Measurements from ENCODE around the gene NELFCD. TPM values are rescaled to one million over a fixed set of nuclear protein-coding genes. Genes with fewer than 3 reads are reported as not detected.

Gene NELFCD
- total RNA-seq, 4 donors from 2014 or later, result 43.7 to 68.1 (median 55.1) TPM

DNA sequence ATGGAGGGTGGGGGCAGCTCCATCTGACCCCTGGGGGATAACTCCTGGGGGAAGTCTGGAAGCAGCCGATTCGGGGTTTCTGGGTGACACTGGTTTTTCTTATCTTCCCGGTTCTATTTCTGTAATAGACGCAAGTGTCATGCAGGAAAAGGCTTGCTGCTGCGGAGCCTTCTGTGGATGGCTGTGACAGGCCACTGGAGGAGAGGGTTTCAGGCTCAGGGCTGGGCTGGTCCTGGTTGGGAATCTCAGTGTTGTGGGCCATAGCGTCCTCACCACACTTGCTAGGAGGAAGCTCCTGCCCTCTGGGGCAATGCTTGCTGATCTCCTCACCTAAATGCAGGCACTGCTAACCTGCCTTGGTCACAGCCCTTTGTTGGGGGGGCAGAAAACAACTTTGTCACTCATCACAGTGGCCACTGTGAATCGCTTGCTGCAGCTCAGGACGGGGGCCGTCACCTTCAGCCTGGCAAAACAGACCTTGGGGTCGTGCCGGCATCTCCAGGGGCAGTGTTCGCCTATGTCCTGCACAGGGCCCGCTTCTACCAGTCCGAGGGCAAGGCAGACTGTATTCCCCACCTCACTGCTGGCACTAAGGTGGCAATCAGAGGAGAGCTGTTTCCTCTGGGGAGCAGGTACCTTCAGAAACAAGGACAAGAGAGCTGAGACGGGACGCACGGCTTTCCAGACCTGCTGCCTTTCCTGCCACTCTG is 33.8 kb downstream of the NELFCD start:
- no peaks in the 10 kb centered on the region for H3K36me3 ChIP-seq
- intact Hi-C loops (cut with DNase I; ENCODE audit: low total_unique reads) (no loop called here), in situ Hi-C loops (cut with MboI; ENCODE audit: low pct_ligation_motif_present in 1 of 4, low pct_unique_long_range_greater_than_20kb in 1 of 4, low sequenced_read_pairs in 3 of 4) (no loop called here)
- no peak for DNase-seq
- no peaks in the 10 kb centered on the region for H3K27me3 ChIP-seq
- H3K9me3 ChIP-seq, result no peaks in the 10 kb centered on the region
- 91% methylated on average over 17 of the region's 17 CpGs; no CpG with 5 or more reads in 1 of the 2 donors for WGBS, 2 donors (ENCODE audit: low coverage in 1 of 2)
- H3K4me1 ChIP-seq, result peaks cover 0 to 5% (median 0%) of the 10 kb centered on the region in 4 donors
- H3K4me3 ChIP-seq, result no peak overlapping the region
- H3K27ac ChIP-seq, result no peak overlapping the region
- TF ChIP-seq POLR2A (IDR thresholded peaks at IDR 0.05), result no peak
- no peak for TF ChIP-seq EP300 (IDR thresholded peaks at IDR 0.05; ENCODE audit: low read depth)
- no peak for TF ChIP-seq POLR2AphosphoS5 (IDR thresholded peaks at IDR 0.05)

- Histone ChIP-seq H3K4me1 (peaks cover 0 to 2% (median 0%) of the 10 kb centered on the region in 4 donors), H3K27me3 (no peaks in the 10 kb centered on the region), H3K4me3 (no peak overlapping the region), H3K9me3 (no peaks in the 10 kb centered on the region), H3K27ac (no peak overlapping the region), H3K36me3 (no peaks in the 10 kb centered on the region)
- intact Hi-C loops (cut with DNase I; ENCODE audit: low total_unique reads), result no loop called here
- no peak for DNase-seq
- TF ChIP-seq POLR2AphosphoS5 (IDR thresholded peaks at IDR 0.05) (no peak), EP300 (IDR thresholded peaks at IDR 0.05; ENCODE audit: low read depth) (no peak), CTCF (IDR thresholded peaks at IDR 0.05) (no peak), POLR2A (IDR thresholded peaks at IDR 0.05) (no peak)
- in situ Hi-C loops (cut with MboI; ENCODE audit: low pct_ligation_motif_present in 1 of 4, low pct_unique_long_range_greater_than_20kb in 1 of 4, low sequenced_read_pairs in 3 of 4), result no loop called here
- WGBS, 2 donors (ENCODE audit: low coverage in 1 of 2), result 92% methylated on average over 16 of the region's 16 CpGs; no CpG with 5 or more reads in 1 of the 2 donors
These were observed 34.4 kb downstream of the NELFCD start for GRCh38 chr20:59015411-59015810.

DNA sequence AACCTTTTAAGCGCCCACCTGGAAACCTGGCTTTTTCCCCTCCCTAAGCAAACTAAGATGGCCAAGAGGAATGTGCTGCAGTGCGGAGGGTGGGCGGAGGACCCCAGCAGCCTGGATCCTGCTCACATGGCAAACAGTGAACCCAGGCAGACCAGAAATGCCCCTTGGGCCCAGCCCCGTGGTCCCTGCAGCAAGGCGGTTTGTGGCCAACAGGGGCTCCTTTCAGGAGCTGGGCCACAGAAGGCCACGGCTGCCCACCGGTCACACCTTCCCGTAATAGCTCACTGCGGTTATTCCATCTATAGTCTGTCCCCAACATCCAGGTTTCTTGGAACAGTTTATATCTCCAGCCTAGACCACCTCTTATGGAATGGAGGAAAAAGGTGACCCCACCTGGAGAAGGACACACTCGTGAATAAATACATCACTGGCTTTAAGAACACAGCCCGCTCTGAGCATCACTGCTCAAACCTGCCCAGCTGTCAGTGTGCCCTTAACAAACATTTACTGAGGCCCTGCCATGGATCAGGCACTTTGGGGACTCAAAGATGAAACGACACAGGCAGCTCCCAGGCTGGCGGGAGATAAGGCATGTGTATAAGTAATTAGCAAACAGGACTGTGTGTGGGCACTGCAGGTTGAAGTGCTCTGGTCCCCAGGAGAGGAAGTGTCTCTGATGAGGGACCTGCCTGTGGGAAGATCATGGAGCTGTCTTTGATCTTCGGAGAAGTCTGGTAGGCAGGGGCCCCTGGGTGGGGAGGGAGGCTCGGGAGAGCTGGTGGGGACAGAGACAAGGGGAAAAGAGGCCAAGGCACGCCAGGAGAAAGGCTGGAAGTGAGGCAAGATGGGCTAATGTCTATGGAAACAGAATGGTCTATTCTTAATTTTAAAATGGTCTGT is 35.0 kb downstream of the NELFCD start:
- intact Hi-C loops (cut with DNase I; ENCODE audit: low total_unique reads) (no loop called here), in situ Hi-C loops (cut with MboI; ENCODE audit: low pct_ligation_motif_present in 1 of 4, low pct_unique_long_range_greater_than_20kb in 1 of 4, low sequenced_read_pairs in 3 of 4) (no loop called here)
- no peak for DNase-seq
- Histone ChIP-seq H3K9me3 (no peaks in the 10 kb centered on the region), H3K36me3 (no peaks in the 10 kb centered on the region), H3K27me3 (no peaks in the 10 kb centered on the region), H3K27ac (no peak overlapping the region), H3K4me3 (no peak overlapping the region), H3K4me1 (no peaks in the 10 kb centered on the region)
- TF ChIP-seq CTCF (IDR thresholded peaks at IDR 0.05) (no peak), POLR2AphosphoS5 (IDR thresholded peaks at IDR 0.05) (no peak), POLR2A (IDR thresholded peaks at IDR 0.05) (no peak), EP300 (IDR thresholded peaks at IDR 0.05; ENCODE audit: low read depth) (no peak)
- 73 to 82% methylated on average over 2 to 16 of the region's 16 CpGs for WGBS, 2 donors (ENCODE audit: low coverage in 1 of 2)

GRCh38 chr20:59016795-59017492 is 35.9 kb downstream of the NELFCD start:
- H3K4me1 ChIP-seq, result no peaks in the 10 kb centered on the region
- intact Hi-C loops (cut with DNase I; ENCODE audit: low total_unique reads) (no loop called here), in situ Hi-C loops (cut with MboI; ENCODE audit: low pct_ligation_motif_present in 1 of 4, low pct_unique_long_range_greater_than_20kb in 1 of 4, low sequenced_read_pairs in 3 of 4) (no loop called here)
- H3K4me3 ChIP-seq, result no peak overlapping the region
- no peak for DNase-seq
- H3K9me3 ChIP-seq, result no peaks in the 10 kb centered on the region
- WGBS, 2 donors (ENCODE audit: low coverage in 1 of 2), result 60 to 66% methylated on average over 4 of the region's 4 CpGs
- no peaks in the 10 kb centered on the region for H3K27me3 ChIP-seq
- no peaks in the 10 kb centered on the region for H3K36me3 ChIP-seq
- TF ChIP-seq EP300 (IDR thresholded peaks at IDR 0.05; ENCODE audit: low read depth) (no peak), CTCF (IDR thresholded peaks at IDR 0.05) (no peak)
- H3K27ac ChIP-seq, result no peak overlapping the region

Data from transverse colon (tissue), 4 donors.